ENCODE results near the gene STK38L. TPM values are rescaled to one million over a fixed set of nuclear protein-coding genes. Genes with fewer than 3 reads are reported as not detected.

Gene STK38L
- total and polyA plus RNA-seq, 2 of the 4 experiments (the other 2 are of a cell fraction) = 5.1 to 7.2 TPM

DNA sequence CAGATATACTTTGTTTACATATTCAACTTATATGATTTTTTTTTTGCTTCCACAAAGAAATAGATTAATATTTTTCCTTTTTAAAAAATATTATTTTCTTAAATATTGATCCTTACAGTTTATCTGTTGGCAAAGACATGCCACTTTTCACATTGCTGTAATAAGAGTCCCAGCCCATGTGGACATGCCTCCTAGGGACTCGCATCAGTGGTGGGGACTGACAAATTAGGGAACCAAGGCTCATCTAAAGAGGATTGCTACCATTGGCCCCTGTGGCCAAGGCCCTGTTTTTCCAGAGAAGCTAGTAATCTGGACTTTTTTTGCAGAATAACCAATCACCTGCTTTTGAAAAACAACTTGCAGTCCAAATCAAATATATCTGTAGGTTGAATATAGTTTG is 60.8 kb downstream of the STK38L start:
- H4K20me1 ChIP-seq (ENCODE audit: insufficient read depth, low read length) = peaks cover 3% of the 10 kb centered on the region; the same call in 1 of the 2 replicates
- H3K14ac ChIP-seq (replicated peaks; ENCODE audit: low read depth, low read length) = no peak overlapping the region
- no peak overlapping the region for H4K8ac ChIP-seq (ENCODE audit: low read depth in 2 of 2, low read length in 2 of 2)
- no peak overlapping the region for H2AK5ac ChIP-seq (ENCODE audit: low read depth, low read length)
- H2BK20ac ChIP-seq (ENCODE audit: low read depth, low read length) = no peak overlapping the region
- no peak overlapping the region for H2BK5ac ChIP-seq (ENCODE audit: low read depth, low read length, poor library complexity, severe bottlenecking)
- no peak overlapping the region for H3K4me2 ChIP-seq (ENCODE audit: low read depth, low read length)
- H3K4me3 ChIP-seq (ENCODE audit: insufficient read depth, low read depth, low read length) = no peak overlapping the region
- DNase-seq = no peak
- dilution Hi-C loops (cut with HindIII; ENCODE audit: low sequenced_read_pairs, unreplicated experiment) = no loop called here
- no peak overlapping the region for H2BK15ac ChIP-seq (ENCODE audit: low read depth, low read length)
- POLR2A ChIA-PET (ENCODE audit: unreplicated experiment) = no interaction called here
- H3K23ac ChIP-seq (ENCODE audit: low read depth, low read length) = no peak overlapping the region
- H3K27me3 ChIP-seq (ENCODE audit: control insufficient read depth, insufficient read depth, low read length) = no peaks in the 10 kb centered on the region
- no peak overlapping the region for H4K5ac ChIP-seq (ENCODE audit: low read depth, low read length)
- no peak overlapping the region for H3K27ac ChIP-seq (ENCODE audit: insufficient read depth, low read length)
- no peak overlapping the region for H3K56ac ChIP-seq (ENCODE audit: extremely low read depth, insufficient read depth, low read length)
- CTCF ChIA-PET = interaction anchor here (0.6 to 1.3 kb wide), 4 partner anchors 9 to 1502 kb away, joined by 3 read pairs; no protein-coding TSS in a partner anchor
- H2AFZ ChIP-seq (replicated peaks; ENCODE audit: low read length, poor library complexity) = no peak overlapping the region
- H3K4ac ChIP-seq (ENCODE audit: low read depth, low read length) = no peak overlapping the region
- ATAC-seq (ENCODE audit: low read depth) = no peak
- peaks cover 4% of the 10 kb centered on the region for H3K4me1 ChIP-seq (ENCODE audit: control insufficient read depth, insufficient read depth, low read length)
- H2BK120ac ChIP-seq (ENCODE audit: low read depth, low read length) = no peak overlapping the region
- no peaks in the 10 kb centered on the region for H3K9me3 ChIP-seq (ENCODE audit: control insufficient read depth, insufficient read depth, low read length)
- peaks cover 0 to 3% of the 10 kb centered on the region in 2 experiments; a peak in 1 of 4 replicates for H3K79me1 ChIP-seq (ENCODE audit: low read depth in 1 of 2, low read length in 2 of 2)
- H4K91ac ChIP-seq (ENCODE audit: insufficient read depth, low read depth, low read length) = no peak overlapping the region; the same call in 1 of the 2 replicates
- peaks cover 4% of the 10 kb centered on the region for H3K9me1 ChIP-seq (ENCODE audit: insufficient read depth, low read length)
- H3K36me3 ChIP-seq (ENCODE audit: control insufficient read depth, insufficient read depth, low read length) = peaks cover 10% of the 10 kb centered on the region
- no peak overlapping the region for H3K9ac ChIP-seq (ENCODE audit: low read depth, low read length)
- no peak overlapping the region for H3K18ac ChIP-seq (ENCODE audit: low read depth, low read length)
- no peak overlapping the region for H2AK9ac ChIP-seq (replicated peaks; ENCODE audit: low read depth, low read length, poor library complexity)
- intact Hi-C loops (cut with micrococcal nuclease) = loop anchor here (10.0 kb wide), 2 partner anchors 60 to 390 kb away; partner anchors contain the start of gene STK38L
- in situ Hi-C loops (cut with MboI; ENCODE audit: low sequenced_read_pairs) = loop anchor here (5.0 kb wide), 1 partner anchor 288 kb away; no protein-coding TSS in a partner anchor
- TF ChIP-seq, protein P1, sequence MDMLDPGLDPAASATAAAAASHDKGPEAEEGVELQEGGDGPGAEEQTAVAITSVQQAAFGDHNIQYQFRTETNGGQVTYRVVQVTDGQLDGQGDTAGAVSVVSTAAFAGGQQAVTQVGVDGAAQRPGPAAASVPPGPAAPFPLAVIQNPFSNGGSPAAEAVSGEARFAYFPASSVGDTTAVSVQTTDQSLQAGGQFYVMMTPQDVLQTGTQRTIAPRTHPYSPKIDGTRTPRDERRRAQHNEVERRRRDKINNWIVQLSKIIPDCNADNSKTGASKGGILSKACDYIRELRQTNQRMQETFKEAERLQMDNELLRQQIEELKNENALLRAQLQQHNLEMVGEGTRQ (IDR thresholded peaks at IDR 0.05; ENCODE audit: low read depth, low read length) = no peak
- no peak for TF ChIP-seq CHD1 (IDR thresholded peaks at IDR 0.05; ENCODE audit: low read depth, low read length)
- 83% methylated on average over 1 of the region's 1 CpG; no CpG with 5 or more reads in 1 of the 2 experiments for WGBS, 2 experiments (ENCODE audit: extremely low coverage in 2 of 2, insufficient read length in 1 of 2)
- BruUV-seq (replicated peaks) = no TSS peak

All from IMR-90 (cell line).